HEK293 (cell line): ENCODE measurements around the gene SIGLEC10.

Source experiments
- CTCF ChIA-PET: fragments of 350-600 bp; formaldehyde crosslinking; extraction: SDS; loops from one replicate; lab custom pipeline; 2021; ENCODE audit warnings: antibody characterized with exemption; lab: Yijun Ruan, JAX
- POLR2A ChIA-PET: fragments of 300-600 bp; formaldehyde crosslinking; extraction: SDS; loops from one replicate; lab custom pipeline; 2020; ENCODE audit warnings: antibody characterized with exemption, inconsistent platforms; lab: Yijun Ruan, JAX
- H3K27ac ChIP-seq: fragments of 200-500 bp; sonication (Bioruptor generic); 2 replicates; pipeline ENCODE4 v1.5.1; 2014; ENCODE audit warnings: low read depth, low read length, control low read depth, inconsistent platforms; ENCODE audit errors: extremely low read depth
- H3K36me3 ChIP-seq, 2 experiments: fragments of 200-500 bp in 1 of 2; sonication (Bioruptor generic) in 1 of 2; 1 replicate in 1 of 2; 2 replicates in 1 of 2; pipeline ENCODE4 v1.5.1; 2014 to 2017; ENCODE audit warnings: inconsistent platforms in 2 of 2, low read length in 2 of 2; ENCODE audit not compliant: control insufficient read depth in 2 of 2, insufficient read depth in 1 of 2
- H3K4me1 ChIP-seq: fragments of 200-500 bp; sonication (Bioruptor generic); 2 replicates; pipeline ENCODE4 v1.5.1; 2014; ENCODE audit warnings: mild to moderate bottlenecking, low read length, inconsistent platforms; ENCODE audit not compliant: control insufficient read depth, insufficient read depth
- H3K4me3 ChIP-seq: 2 replicates; pipeline ENCODE4 v1.5.1; 2011; ENCODE audit warnings: low read depth, mild to moderate bottlenecking, control low read depth, low read length, moderate library complexity
- H3K9me3 ChIP-seq: fragments of 200-500 bp; sonication (Bioruptor generic); 2 replicates; pipeline ENCODE4 v1.5.1; 2014; ENCODE audit warnings: low read depth, low read length, inconsistent platforms; ENCODE audit not compliant: control insufficient read depth, insufficient read depth
- FEZF1 ChIP-seq: fragments of 450-650 bp; formaldehyde crosslinking; IDR thresholded peaks from 2 replicates; pipeline ENCODE4 v1.5.1; 2016; ENCODE audit warnings: missing biosample characterization, missing genetic modification characterization
- KLF8 ChIP-seq: fragments of 450-650 bp; formaldehyde crosslinking; IDR thresholded peaks from 2 replicates; pipeline ENCODE4 v1.5.1; 2016; ENCODE audit warnings: missing biosample characterization, missing genetic modification characterization
- WT1 ChIP-seq: fragments of 450-650 bp; formaldehyde crosslinking; IDR thresholded peaks from 2 replicates; pipeline ENCODE4 v1.5.1; 2016; ENCODE audit warnings: missing biosample characterization, missing genetic modification characterization
- ZBTB20 ChIP-seq: fragments of 450-650 bp; formaldehyde crosslinking; IDR thresholded peaks from 2 replicates; pipeline ENCODE4 v1.5.1; 2016; ENCODE audit warnings: missing biosample characterization, missing genetic modification characterization
- ZIC2 ChIP-seq: fragments of 450-650 bp; formaldehyde crosslinking; IDR thresholded peaks from 2 replicates; pipeline ENCODE4 v1.5.1; 2016; ENCODE audit warnings: missing biosample characterization, missing genetic modification characterization
- ZNF184 ChIP-seq: fragments of 450-650 bp; IDR thresholded peaks from 2 replicates; pipeline ENCODE4 v1.5.1; 2018; ENCODE audit warnings: missing biosample characterization, mild to moderate bottlenecking, missing genetic modification characterization
- ZNF221 ChIP-seq: fragments of 450-650 bp; formaldehyde crosslinking; IDR thresholded peaks from 2 replicates; pipeline ENCODE4 v1.5.1; 2017; ENCODE audit warnings: missing biosample characterization, missing genetic modification characterization, borderline replicate concordance
- ZNF23 ChIP-seq: fragments of 450-650 bp; formaldehyde crosslinking; IDR thresholded peaks from 2 replicates; pipeline ENCODE4 v1.5.1; 2016; ENCODE audit warnings: missing biosample characterization, missing genetic modification characterization, borderline replicate concordance
- ZNF341 ChIP-seq: fragments of 450-650 bp; formaldehyde crosslinking; IDR thresholded peaks from 2 replicates; pipeline ENCODE4; 2016; ENCODE audit warnings: low read depth, missing biosample characterization, missing genetic modification characterization
- ZNF354C ChIP-seq: fragments of 450-650 bp; formaldehyde crosslinking; IDR thresholded peaks from 2 replicates; pipeline ENCODE4 v1.5.1; 2016; ENCODE audit warnings: missing biosample characterization, missing genetic modification characterization, low read depth, borderline replicate concordance
- ZNF394 ChIP-seq: fragments of 450-650 bp; formaldehyde crosslinking; IDR thresholded peaks from 2 replicates; pipeline ENCODE4 v1.5.1; 2016; ENCODE audit warnings: missing biosample characterization, missing genetic modification characterization, mild to moderate bottlenecking, moderate library complexity, borderline replicate concordance
- ZNF404 ChIP-seq: fragments of 450-650 bp; formaldehyde crosslinking; IDR thresholded peaks from 2 replicates; pipeline ENCODE4 v1.5.1; 2017; ENCODE audit warnings: missing biosample characterization, missing genetic modification characterization
- ZNF426 ChIP-seq: fragments of 450-650 bp; formaldehyde crosslinking; IDR thresholded peaks from 2 replicates; pipeline ENCODE4 v1.5.1; 2017; ENCODE audit warnings: missing biosample characterization, missing genetic modification characterization, mild to moderate bottlenecking, inconsistent platforms, moderate library complexity
- ZNF501 ChIP-seq: fragments of 450-650 bp; formaldehyde crosslinking; IDR thresholded peaks from 2 replicates; pipeline ENCODE4 v1.5.1; 2016; ENCODE audit warnings: missing biosample characterization, missing genetic modification characterization
- ZNF585B ChIP-seq: fragments of 450-650 bp; formaldehyde crosslinking; IDR thresholded peaks from 2 replicates; pipeline ENCODE4 v1.5.1; 2016; ENCODE audit warnings: missing biosample characterization, missing genetic modification characterization
- ZNF610 ChIP-seq: fragments of 450-650 bp; formaldehyde crosslinking; IDR thresholded peaks from 2 replicates; pipeline ENCODE4 v1.5.1; 2016; ENCODE audit warnings: missing biosample characterization, missing genetic modification characterization, borderline replicate concordance
- ZSCAN23 ChIP-seq: fragments of 450-650 bp; formaldehyde crosslinking; IDR thresholded peaks from 2 replicates; pipeline ENCODE4 v1.5.1; 2016; ENCODE audit warnings: missing biosample characterization, missing genetic modification characterization
- TF ChIP-seq, protein P1 (sequence below): fragments of 450-650 bp; formaldehyde crosslinking; IDR thresholded peaks from 2 replicates; pipeline ENCODE4 v1.5.1; 2016; ENCODE audit warnings: missing biosample characterization, missing genetic modification characterization
- TF ChIP-seq, protein P2 (sequence below): fragments of 450-650 bp; formaldehyde crosslinking; IDR thresholded peaks from 2 replicates; pipeline ENCODE4 v1.5.1; 2016; ENCODE audit warnings: missing biosample characterization, missing genetic modification characterization
- TF ChIP-seq, protein P3 (sequence below): fragments of 450-650 bp; formaldehyde crosslinking; IDR thresholded peaks from 2 replicates; pipeline ENCODE4 v1.5.1; 2016; ENCODE audit warnings: missing biosample characterization, missing genetic modification characterization
- TF ChIP-seq, protein P4 (sequence below): fragments of 450-650 bp; formaldehyde crosslinking; IDR thresholded peaks from 2 replicates; pipeline ENCODE4 v1.5.1; 2016; ENCODE audit warnings: missing biosample characterization, missing genetic modification characterization
- TF ChIP-seq, protein P5 (sequence below): fragments of 450-650 bp; formaldehyde crosslinking; optimal IDR thresholded peaks from 2 replicates; pipeline ENCODE3; 2016; ENCODE audit warnings: missing biosample characterization, mild to moderate bottlenecking, missing genetic modification characterization
- TF ChIP-seq, protein P6 (sequence below): fragments of 450-650 bp; formaldehyde crosslinking; IDR thresholded peaks from 2 replicates; pipeline ENCODE4 v1.5.1; 2016; ENCODE audit warnings: missing biosample characterization, missing genetic modification characterization

The SIGLEC10 gene

DNA sequence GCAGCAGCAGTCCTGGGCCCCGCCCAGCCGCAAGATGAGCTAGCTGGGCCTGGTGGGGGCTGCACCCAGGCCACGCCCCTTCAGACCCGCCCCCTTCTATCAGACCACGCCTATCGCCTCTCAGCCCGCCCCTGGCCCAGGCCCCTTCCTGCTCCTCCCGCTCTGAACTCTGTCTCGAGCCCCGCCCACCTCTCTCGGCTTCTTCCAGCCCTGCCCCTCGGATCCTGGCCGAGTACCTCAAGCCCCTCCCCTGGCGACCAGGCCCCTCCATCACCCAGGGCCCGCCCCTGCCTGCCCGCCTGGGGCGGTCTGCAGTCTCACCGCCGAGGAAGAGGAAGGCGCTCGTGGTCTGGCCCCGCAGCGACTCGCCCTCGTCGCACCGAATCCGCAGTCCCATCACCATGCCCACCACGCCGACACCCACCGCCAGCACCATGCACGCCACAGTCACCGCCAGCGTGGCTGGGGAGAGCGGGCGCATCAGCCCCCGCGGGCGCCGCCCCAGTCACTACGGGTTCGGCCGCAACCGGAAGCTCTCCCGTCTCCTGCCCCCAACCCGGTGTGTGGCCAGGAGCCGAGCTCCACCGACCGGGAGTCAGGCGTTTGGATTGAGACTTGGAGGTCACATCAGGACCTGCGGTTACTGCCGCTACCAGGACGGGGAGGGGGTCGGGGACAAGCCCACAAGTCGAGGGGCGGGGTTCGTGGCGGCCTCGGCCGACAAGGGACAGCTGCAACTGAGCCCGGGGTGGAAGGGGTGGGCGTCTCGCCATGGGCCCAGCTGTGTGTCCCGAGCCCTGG is 49.7 kb downstream of the SIGLEC10 start:
- peak overlapping the region; percentile 85; the same call in 1 of the 2 replicates for H3K27ac ChIP-seq
- H3K4me1 ChIP-seq = peaks cover 7% of the 10 kb centered on the region
- no peaks in the 10 kb centered on the region for H3K36me3 ChIP-seq
- ChIA-PET POLR2A (interaction anchor here (0.7 to 2.7 kb wide), 12 partner anchors 8 to 33 kb away, joined by 3 to 37 read pairs (median 6); partner anchors contain the start of gene VSIG10L), CTCF (interaction anchor here (0.6 to 1.0 kb wide), 5 partner anchors 16 to 608 kb away, joined by 3 to 4 read pairs (median 3); no protein-coding TSS in a partner anchor)
- H3K4me3 ChIP-seq = peak overlapping the region; percentile 78
- no peaks in the 10 kb centered on the region for H3K9me3 ChIP-seq
- TF ChIP-seq ZNF23 (tag by site-specific recombination) (no peak), ZSCAN23 (tag by site-specific recombination) (no peak), ZNF184 (no peak), ZNF341 (tag by site-specific recombination) (peak; percentile 53; the same call in 1 of the 2 replicates), ZNF404 (tag by site-specific recombination) (no peak), ZNF585B (no peak), WT1 (peak; percentile 42; the same call in 1 of the 2 replicates), ZNF610 (peak; percentile 47; the same call in 1 of the 2 replicates), ZNF426 (tag by site-specific recombination) (no peak), FEZF1 (no peak), ZNF501 (tag by site-specific recombination) (peak; percentile 66; the same call in 1 of the 2 replicates), ZNF394 (tag by site-specific recombination) (no peak), ZNF354C (tag by site-specific recombination) (no peak), ZNF221 (tag by site-specific recombination) (no peak), KLF8 (tag by site-specific recombination) (peak; percentile 99), ZIC2 (tag by site-specific recombination) (peak; percentile 69), ZBTB20 (tag by site-specific recombination) (peak; percentile 72)
- TF ChIP-seq, protein P1, sequence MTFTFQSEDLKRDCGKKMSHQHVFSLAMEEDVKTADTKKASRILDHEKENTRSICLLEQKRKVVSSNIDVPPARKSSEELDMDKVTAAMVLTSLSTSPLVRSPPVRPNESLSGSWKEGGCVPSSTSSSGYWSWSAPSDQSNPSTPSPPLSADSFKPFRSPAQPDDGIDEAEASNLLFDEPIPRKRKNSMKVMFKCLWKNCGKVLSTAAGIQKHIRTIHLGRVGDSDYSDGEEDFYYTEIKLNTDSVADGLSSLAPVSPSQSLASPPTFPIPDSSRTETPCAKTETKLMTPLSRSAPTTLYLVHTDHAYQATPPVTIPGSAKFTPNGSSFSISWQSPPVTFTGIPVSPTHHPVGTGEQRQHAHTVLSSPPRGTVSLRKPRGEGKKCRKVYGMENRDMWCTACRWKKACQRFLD = no peak
- TF ChIP-seq, protein P2, sequence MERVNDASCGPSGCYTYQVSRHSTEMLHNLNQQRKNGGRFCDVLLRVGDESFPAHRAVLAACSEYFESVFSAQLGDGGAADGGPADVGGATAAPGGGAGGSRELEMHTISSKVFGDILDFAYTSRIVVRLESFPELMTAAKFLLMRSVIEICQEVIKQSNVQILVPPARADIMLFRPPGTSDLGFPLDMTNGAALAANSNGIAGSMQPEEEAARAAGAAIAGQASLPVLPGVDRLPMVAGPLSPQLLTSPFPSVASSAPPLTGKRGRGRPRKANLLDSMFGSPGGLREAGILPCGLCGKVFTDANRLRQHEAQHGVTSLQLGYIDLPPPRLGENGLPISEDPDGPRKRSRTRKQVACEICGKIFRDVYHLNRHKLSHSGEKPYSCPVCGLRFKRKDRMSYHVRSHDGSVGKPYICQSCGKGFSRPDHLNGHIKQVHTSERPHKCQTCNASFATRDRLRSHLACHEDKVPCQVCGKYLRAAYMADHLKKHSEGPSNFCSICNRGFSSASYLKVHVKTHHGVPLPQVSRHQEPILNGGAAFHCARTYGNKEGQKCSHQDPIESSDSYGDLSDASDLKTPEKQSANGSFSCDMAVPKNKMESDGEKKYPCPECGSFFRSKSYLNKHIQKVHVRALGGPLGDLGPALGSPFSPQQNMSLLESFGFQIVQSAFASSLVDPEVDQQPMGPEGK (tag by site-specific recombination) = peak; percentile 96
- TF ChIP-seq, protein P3, sequence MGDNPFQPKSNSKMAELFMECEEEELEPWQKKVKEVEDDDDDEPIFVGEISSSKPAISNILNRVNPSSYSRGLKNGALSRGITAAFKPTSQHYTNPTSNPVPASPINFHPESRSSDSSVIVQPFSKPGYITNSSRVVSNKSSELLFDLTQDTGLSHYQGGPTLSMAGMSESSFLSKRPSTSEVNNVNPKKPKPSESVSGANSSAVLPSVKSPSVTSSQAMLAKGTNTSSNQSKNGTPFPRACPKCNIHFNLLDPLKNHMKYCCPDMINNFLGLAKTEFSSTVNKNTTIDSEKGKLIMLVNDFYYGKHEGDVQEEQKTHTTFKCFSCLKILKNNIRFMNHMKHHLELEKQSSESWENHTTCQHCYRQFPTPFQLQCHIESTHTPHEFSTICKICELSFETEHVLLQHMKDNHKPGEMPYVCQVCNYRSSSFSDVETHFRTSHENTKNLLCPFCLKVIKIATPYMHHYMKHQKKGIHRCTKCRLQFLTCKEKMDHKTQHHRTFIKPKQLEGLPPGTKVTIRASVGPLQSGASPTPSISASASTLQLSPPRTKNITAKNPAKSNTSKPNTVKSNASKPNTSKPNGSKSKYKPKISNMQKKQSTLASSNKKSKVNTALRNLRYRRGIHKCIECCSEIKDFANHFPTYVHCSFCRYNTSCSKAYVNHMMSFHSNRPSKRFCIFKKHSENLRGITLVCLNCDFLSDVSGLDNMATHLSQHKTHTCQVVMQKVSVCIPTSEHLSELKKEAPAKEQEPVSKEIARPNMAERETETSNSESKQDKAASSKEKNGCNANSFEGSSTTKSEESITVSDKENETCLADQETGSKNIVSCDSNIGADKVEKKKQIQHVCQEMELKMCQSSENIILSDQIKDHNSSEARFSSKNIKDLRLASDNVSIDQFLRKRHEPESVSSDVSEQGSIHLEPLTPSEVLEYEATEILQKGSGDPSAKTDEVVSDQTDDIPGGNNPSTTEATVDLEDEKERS (tag by site-specific recombination) = no peak
- TF ChIP-seq, protein P4, sequence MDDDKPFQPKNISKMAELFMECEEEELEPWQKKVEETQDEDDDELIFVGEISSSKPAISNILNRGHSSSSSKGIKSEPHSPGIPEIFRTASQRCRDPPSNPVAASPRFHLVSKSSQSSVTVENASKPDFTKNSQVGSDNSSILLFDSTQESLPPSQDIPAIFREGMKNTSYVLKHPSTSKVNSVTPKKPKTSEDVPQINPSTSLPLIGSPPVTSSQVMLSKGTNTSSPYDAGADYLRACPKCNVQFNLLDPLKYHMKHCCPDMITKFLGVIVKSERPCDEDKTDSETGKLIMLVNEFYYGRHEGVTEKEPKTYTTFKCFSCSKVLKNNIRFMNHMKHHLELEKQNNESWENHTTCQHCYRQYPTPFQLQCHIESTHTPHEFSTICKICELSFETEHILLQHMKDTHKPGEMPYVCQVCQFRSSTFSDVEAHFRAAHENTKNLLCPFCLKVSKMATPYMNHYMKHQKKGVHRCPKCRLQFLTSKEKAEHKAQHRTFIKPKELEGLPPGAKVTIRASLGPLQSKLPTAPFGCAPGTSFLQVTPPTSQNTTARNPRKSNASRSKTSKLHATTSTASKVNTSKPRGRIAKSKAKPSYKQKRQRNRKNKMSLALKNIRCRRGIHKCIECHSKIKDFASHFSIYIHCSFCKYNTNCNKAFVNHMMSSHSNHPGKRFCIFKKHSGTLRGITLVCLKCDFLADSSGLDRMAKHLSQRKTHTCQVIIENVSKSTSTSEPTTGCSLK (tag by site-specific recombination) = no peak
- TF ChIP-seq, protein P5, sequence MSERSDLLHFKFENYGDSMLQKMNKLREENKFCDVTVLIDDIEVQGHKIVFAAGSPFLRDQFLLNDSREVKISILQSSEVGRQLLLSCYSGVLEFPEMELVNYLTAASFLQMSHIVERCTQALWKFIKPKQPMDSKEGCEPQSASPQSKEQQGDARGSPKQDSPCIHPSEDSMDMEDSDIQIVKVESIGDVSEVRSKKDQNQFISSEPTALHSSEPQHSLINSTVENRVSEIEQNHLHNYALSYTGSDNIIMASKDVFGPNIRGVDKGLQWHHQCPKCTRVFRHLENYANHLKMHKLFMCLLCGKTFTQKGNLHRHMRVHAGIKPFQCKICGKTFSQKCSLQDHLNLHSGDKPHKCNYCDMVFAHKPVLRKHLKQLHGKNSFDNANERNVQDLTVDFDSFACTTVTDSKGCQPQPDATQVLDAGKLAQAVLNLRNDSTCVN (tag by site-specific recombination) = peak; percentile 70
- TF ChIP-seq, protein P6, sequence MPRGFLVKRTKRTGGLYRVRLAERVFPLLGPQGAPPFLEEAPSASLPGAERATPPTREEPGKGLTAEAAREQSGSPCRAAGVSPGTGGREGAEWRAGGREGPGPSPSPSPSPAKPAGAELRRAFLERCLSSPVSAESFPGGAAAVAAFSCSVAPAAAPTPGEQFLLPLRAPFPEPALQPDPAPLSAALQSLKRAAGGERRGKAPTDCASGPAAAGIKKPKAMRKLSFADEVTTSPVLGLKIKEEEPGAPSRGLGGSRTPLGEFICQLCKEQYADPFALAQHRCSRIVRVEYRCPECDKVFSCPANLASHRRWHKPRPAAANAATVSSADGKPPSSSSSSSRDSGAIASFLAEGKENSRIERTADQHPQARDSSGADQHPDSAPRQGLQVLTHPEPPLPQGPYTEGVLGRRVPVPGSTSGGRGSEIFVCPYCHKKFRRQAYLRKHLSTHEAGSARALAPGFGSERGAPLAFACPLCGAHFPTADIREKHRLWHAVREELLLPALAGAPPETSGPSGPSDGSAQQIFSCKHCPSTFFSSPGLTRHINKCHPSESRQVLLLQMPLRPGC (tag by site-specific recombination) = no peak
